CD4-positive, alpha-beta memory T cell (primary cell): ENCODE measurements around the gene TSPAN10. TPM values are rescaled to one million over a fixed set of nuclear protein-coding genes. Genes with fewer than 3 reads are reported as not detected.
A peak's percentile ranks its signal among the peaks of the same experiment; 100 is the strongest.

Experiments
- CTCF ChIA-PET: fragments of 350-600 bp; sonication (Branson Sonifier 250); formaldehyde crosslinking; loops from one replicate; lab custom pipeline; 2021; ENCODE audit warnings: inconsistent platforms; ENCODE audit not compliant: partially characterized antibody; lab: Charles Lee
- POLR2A ChIA-PET: fragments of 350-600 bp; sonication (Branson Sonifier 250); formaldehyde crosslinking; loops from one replicate; lab custom pipeline; 2021; ENCODE audit not compliant: partially characterized antibody; lab: Charles Lee
- DNase-seq, 5 donors: peaks; one replicate each; pipeline versions ENCODE4 v3.0.0 to v3.0.0-alpha.2; 2020 to 2022; ENCODE audit warnings: mixed read lengths in 1 of 5
- H3K27ac ChIP-seq: one replicate; pipeline ENCODE4 v1.7.0; 2013; ENCODE audit warnings: low read depth, low read length
- H3K27me3 ChIP-seq: 2 replicates; pipeline ENCODE4 v1.7.0; 2013; ENCODE audit warnings: mild to moderate bottlenecking, low read length, moderate library complexity; ENCODE audit not compliant: insufficient read depth
- H3K36me3 ChIP-seq: 2 replicates; pipeline ENCODE4 v1.7.0; 2013; ENCODE audit warnings: mild to moderate bottlenecking, low read length, moderate library complexity; ENCODE audit not compliant: insufficient read depth
- H3K4me1 ChIP-seq: 2 replicates; pipeline ENCODE4 v1.7.0; 2013; ENCODE audit warnings: mild to moderate bottlenecking, low read length, moderate library complexity; ENCODE audit not compliant: insufficient read depth
- H3K4me3 ChIP-seq, 2 donors: one replicate each; pipeline ENCODE4 v1.7.0; 2013; ENCODE audit warnings: low read length in 2 of 2, mild to moderate bottlenecking in 1 of 2
- H3K9me3 ChIP-seq, 2 donors: one replicate each; pipeline ENCODE4 v1.7.0; 2013; ENCODE audit warnings: low read length in 2 of 2, control low read depth in 1 of 2; ENCODE audit not compliant: control insufficient read depth in 1 of 2
- H3K27ac Mint-ChIP-seq, 7 donors: one replicate each; pipeline ENCODE4 v1.8.0; 2020 to 2021; ENCODE audit warnings: mixed read lengths in 7 of 7, mild to moderate bottlenecking in 6 of 7, inconsistent platforms in 3 of 7, moderate library complexity in 3 of 7
- H3K27me3 Mint-ChIP-seq, 2 donors: one replicate each; pipeline ENCODE4 v1.8.0; 2020 to 2021; ENCODE audit warnings: mixed read lengths in 2 of 2
- H3K36me3 Mint-ChIP-seq, 2 donors: one replicate each; pipeline ENCODE4 v1.8.0; 2020 to 2021; ENCODE audit warnings: mixed read lengths in 2 of 2, inconsistent platforms in 1 of 2, mild to moderate bottlenecking in 1 of 2
- H3K4me1 Mint-ChIP-seq, 4 donors: one replicate each; pipeline ENCODE4 v1.8.0; 2020 to 2021; ENCODE audit warnings: mixed read lengths in 4 of 4, mild to moderate bottlenecking in 1 of 4
- H3K4me3 Mint-ChIP-seq, 8 donors: one replicate each; pipeline ENCODE4 v1.8.0; 2020 to 2021; ENCODE audit warnings: mixed read lengths in 8 of 8, mild to moderate bottlenecking in 7 of 8, moderate library complexity in 6 of 8, inconsistent platforms in 3 of 8
- H3K9me3 Mint-ChIP-seq, 8 donors: one replicate each; pipeline ENCODE4 v1.8.0; 2020 to 2021; ENCODE audit warnings: mixed read lengths in 8 of 8, mild to moderate bottlenecking in 5 of 8, inconsistent platforms in 3 of 8, moderate library complexity in 1 of 8
- intact Hi-C: fragments of 100-400 bp; cut with micrococcal nuclease; formaldehyde crosslinking; loops from one replicate; pipeline ENCODE4 v1.15.1; 2023
- polyA plus RNA-seq, 2 donors: library from polyadenylated mRNA; unstranded; fragments of 300-500 nt; fragmentation: Illumina TruSeq; gene quantifications; one replicate each; pipeline ENCODE4 v1.2.3, GENCODE V29; 2021
- total RNA-seq, 2 experiments: library from RNA; stranded (reverse); gene quantifications; one replicate each; pipeline ENCODE4 v1.2.3, GENCODE V29; 2021

TSPAN10 gene
- total and polyA plus RNA-seq, 4 experiments from 2014 or later, result 0.10 to 1.2 (median 0.65) TPM

GRCh38 chr17:81651692-81652091, 14.7 kb downstream of the TSPAN10 start:
- Mint-ChIP-seq H3K27me3 (peaks cover 13 to 19% of the 10 kb centered on the region in 2 donors), H3K36me3 (no peaks in the 10 kb centered on the region), H3K4me1 (peaks cover 3 to 15% (median 5%) of the 10 kb centered on the region in 4 donors), H3K27ac (peak overlapping the region in 3 of 7 donors; percentile 29 to 79 (median 64)), H3K4me3 (no peak overlapping the region), H3K9me3 (peaks cover 0 to 4% (median 0%) of the 10 kb centered on the region in 8 donors)
- Histone ChIP-seq H3K4me3 (no peak overlapping the region), H3K9me3 (no peaks in the 10 kb centered on the region), H3K4me1 (peaks cover 13% of the 10 kb centered on the region), H3K27me3 (no peaks in the 10 kb centered on the region), H3K27ac (no peak overlapping the region), H3K36me3 (no peaks in the 10 kb centered on the region)
- no peak for DNase-seq
- CTCF ChIA-PET, result no interaction called here
- POLR2A ChIA-PET, result no interaction called here
- intact Hi-C loops, result no loop called here

GRCh38 chr17:81652906-81653771, 16.1 kb downstream of the TSPAN10 start:
- peak overlapping the region in 7 of 8 donors; percentile 6 to 71 (median 48) for H3K4me3 Mint-ChIP-seq
- intact Hi-C loops, result no loop called here
- ChIA-PET CTCF (no interaction called here), POLR2A (no interaction called here)
- H3K27ac ChIP-seq, result no peak overlapping the region
- peak overlapping the region in 1 of 7 donors; percentile 30 for H3K27ac Mint-ChIP-seq
- H3K36me3 ChIP-seq, result no peaks in the 10 kb centered on the region
- DNase-seq, result no peak
- H3K27me3 ChIP-seq, result no peaks in the 10 kb centered on the region
- peaks cover 5 to 24% (median 9%) of the 10 kb centered on the region in 4 donors for H3K4me1 Mint-ChIP-seq
- H3K36me3 Mint-ChIP-seq, result no peaks in the 10 kb centered on the region
- no peak overlapping the region for H3K4me3 ChIP-seq
- H3K9me3 Mint-ChIP-seq, result peaks cover 0 to 4% (median 0%) of the 10 kb centered on the region in 8 donors
- no peaks in the 10 kb centered on the region for H3K9me3 ChIP-seq
- peaks cover 20% of the 10 kb centered on the region for H3K4me1 ChIP-seq
- peaks cover 13 to 15% of the 10 kb centered on the region in 2 donors for H3K27me3 Mint-ChIP-seq

GRCh38 chr17:81655378-81656117, 18.6 kb downstream of the TSPAN10 start:
- ChIA-PET CTCF (no interaction called here), POLR2A (interaction anchor here (1.1 to 1.2 kb wide), 2 partner anchors 10 to 28 kb away, joined by 3 to 4 read pairs; partner anchors contain the start of genes ARL16 and HGS)
- Mint-ChIP-seq H3K9me3 (no peaks in the 10 kb centered on the region), H3K4me3 (no peak overlapping the region), H3K36me3 (no peaks in the 10 kb centered on the region), H3K4me1 (peaks cover 5 to 24% (median 9%) of the 10 kb centered on the region in 4 donors), H3K27ac (no peak overlapping the region), H3K27me3 (peaks cover 8% of the 10 kb centered on the region in 2 donors)
- Histone ChIP-seq H3K36me3 (no peaks in the 10 kb centered on the region), H3K4me1 (peaks cover 20% of the 10 kb centered on the region), H3K27ac (no peak overlapping the region), H3K9me3 (no peaks in the 10 kb centered on the region), H3K27me3 (no peaks in the 10 kb centered on the region), H3K4me3 (no peak overlapping the region)
- no peak for DNase-seq
- intact Hi-C loops, result no loop called here

- CTCF ChIA-PET, result no interaction called here
- intact Hi-C loops, result no loop called here
- Mint-ChIP-seq H3K4me1 (peaks cover 5 to 30% (median 9%) of the 10 kb centered on the region in 4 donors), H3K9me3 (no peaks in the 10 kb centered on the region), H3K36me3 (no peaks in the 10 kb centered on the region), H3K27ac (peak within 1 kb of the TSS in 3 of 7 donors; percentile 13 to 65 (median 52)), H3K27me3 (peaks cover 6 to 8% of the 10 kb centered on the region in 2 donors), H3K4me3 (peak within 1 kb of the TSS in 2 of 8 donors; percentile 21 to 27)
- POLR2A ChIA-PET, result interaction anchor here (1.1 to 1.2 kb wide), 3 partner anchors 9 to 27 kb away, joined by 3 to 4 read pairs (median 3); partner anchors contain the start of genes ARL16, CCDC137, HGS and OXLD1
- Histone ChIP-seq H3K4me1 (peaks cover 20% of the 10 kb centered on the region), H3K27me3 (no peaks in the 10 kb centered on the region), H3K9me3 (no peaks in the 10 kb centered on the region), H3K36me3 (no peaks in the 10 kb centered on the region), H3K27ac (no peak within 1 kb of the TSS), H3K4me3 (no peak within 1 kb of the TSS)
- DNase-seq, result no peak
Measured at GRCh38 chr17:81656118-81656743, 19.2 kb downstream of the TSPAN10 start, which contains the start of gene PDE6G. Gene PDE6G, minus strand, starts transcription at chr17:81656542. Its CDS starts 3,237 bp downstream, at chr17:81653305.

- no peak for DNase-seq
- Histone ChIP-seq H3K27ac (no peak overlapping the region), H3K27me3 (no peaks in the 10 kb centered on the region), H3K9me3 (no peaks in the 10 kb centered on the region), H3K4me1 (peaks cover 22% of the 10 kb centered on the region), H3K4me3 (no peak overlapping the region), H3K36me3 (no peaks in the 10 kb centered on the region)
- Mint-ChIP-seq H3K27me3 (peaks cover 4 to 5% of the 10 kb centered on the region in 2 donors), H3K36me3 (no peaks in the 10 kb centered on the region), H3K4me1 (peaks cover 3 to 31% (median 7%) of the 10 kb centered on the region in 4 donors), H3K9me3 (no peaks in the 10 kb centered on the region), H3K4me3 (no peak overlapping the region), H3K27ac (peak overlapping the region in 2 of 7 donors; percentile 13 to 65)
- POLR2A ChIA-PET, result interaction anchor here (1.1 kb wide), 1 partner anchor 10 kb away, joined by 3 read pairs; the partner anchor contains the start of genes CCDC137 and OXLD1
- intact Hi-C loops, result no loop called here
- CTCF ChIA-PET, result no interaction called here
Measured at GRCh38 chr17:81656835-81657234, 19.8 kb downstream of the TSPAN10 start.

GRCh38 chr17:81659038-81659437, 22.0 kb downstream of the TSPAN10 start:
- CTCF ChIA-PET, result interaction anchor here (0.7 kb wide), 1 partner anchor 157 kb away, joined by 4 read pairs; no protein-coding TSS in a partner anchor
- H3K27ac ChIP-seq, result no peak overlapping the region
- DNase-seq, result no peak
- Mint-ChIP-seq H3K4me1 (peaks cover 3 to 36% (median 10%) of the 10 kb centered on the region in 4 donors), H3K9me3 (no peaks in the 10 kb centered on the region), H3K4me3 (no peak overlapping the region), H3K27me3 (no peaks in the 10 kb centered on the region), H3K36me3 (no peaks in the 10 kb centered on the region), H3K27ac (no peak overlapping the region)
- H3K9me3 ChIP-seq, result no peaks in the 10 kb centered on the region
- no peak overlapping the region for H3K4me3 ChIP-seq
- H3K36me3 ChIP-seq, result no peaks in the 10 kb centered on the region
- intact Hi-C loops, result no loop called here
- peaks cover 36% of the 10 kb centered on the region for H3K4me1 ChIP-seq
- POLR2A ChIA-PET, result no interaction called here
- H3K27me3 ChIP-seq, result no peaks in the 10 kb centered on the region
